ENCODE results near the gene VASN. TPM values are rescaled to one million over a fixed set of nuclear protein-coding genes. Genes with fewer than 3 reads are reported as not detected.
A peak's percentile ranks its signal among the peaks of the same experiment; 100 is the strongest.

VASN gene
- total RNA-seq, 1 donor from 2014 or later, result 37.6 TPM

DNA sequence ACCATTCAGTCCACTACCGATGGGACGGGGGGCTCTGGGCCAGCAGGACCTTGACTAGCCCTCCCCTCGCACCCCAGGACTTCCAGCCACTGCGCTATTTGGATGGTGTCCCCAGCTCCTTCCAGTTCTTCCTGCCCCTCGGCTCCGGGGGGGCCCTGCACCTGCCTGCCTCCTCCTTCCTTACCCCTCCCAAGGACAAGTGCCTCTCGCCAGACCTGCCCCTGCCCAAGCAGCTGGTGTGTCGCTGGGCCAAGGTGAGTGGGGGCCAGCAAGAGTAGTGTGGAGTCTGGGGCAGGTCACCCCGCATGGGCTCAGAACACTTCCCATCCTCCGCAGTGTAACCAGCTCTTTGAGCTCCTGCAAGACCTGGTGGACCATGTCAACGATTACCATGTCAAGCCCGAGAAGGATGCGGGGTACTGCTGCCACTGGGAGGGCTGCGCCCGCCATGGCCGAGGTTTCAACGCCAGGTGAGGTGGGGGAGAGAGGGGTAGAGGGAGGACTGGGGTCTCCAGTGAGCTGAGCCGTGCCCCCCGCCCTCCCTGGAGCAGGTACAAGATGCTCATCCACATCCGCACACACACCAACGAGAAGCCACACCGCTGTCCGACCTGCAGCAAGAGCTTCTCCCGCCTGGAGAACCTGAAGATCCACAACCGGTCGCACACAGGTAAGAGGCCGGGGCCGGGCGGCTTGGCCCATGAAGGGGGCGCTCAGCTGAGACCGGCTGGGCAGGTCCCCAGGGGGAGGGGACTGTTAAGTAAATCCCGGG, 36.7 kb upstream of the VASN start:
- no peak overlapping the region for H3K4me3 Mint-ChIP-seq
- no peaks in the 10 kb centered on the region for H3K27me3 Mint-ChIP-seq (ENCODE audit: low read depth)
- H3K27ac Mint-ChIP-seq, result peak overlapping the region; percentile 9
- H3K4me1 Mint-ChIP-seq, result peaks cover 10% of the 10 kb centered on the region
- H3K9me3 Mint-ChIP-seq, result no peaks in the 10 kb centered on the region
- H3K36me3 Mint-ChIP-seq, result peaks cover 6% of the 10 kb centered on the region
- no peak for DNase-seq (ENCODE audit: low spot score in 2 of 2, unreplicated experiment in 2 of 2)
- TF ChIP-seq, protein P1, sequence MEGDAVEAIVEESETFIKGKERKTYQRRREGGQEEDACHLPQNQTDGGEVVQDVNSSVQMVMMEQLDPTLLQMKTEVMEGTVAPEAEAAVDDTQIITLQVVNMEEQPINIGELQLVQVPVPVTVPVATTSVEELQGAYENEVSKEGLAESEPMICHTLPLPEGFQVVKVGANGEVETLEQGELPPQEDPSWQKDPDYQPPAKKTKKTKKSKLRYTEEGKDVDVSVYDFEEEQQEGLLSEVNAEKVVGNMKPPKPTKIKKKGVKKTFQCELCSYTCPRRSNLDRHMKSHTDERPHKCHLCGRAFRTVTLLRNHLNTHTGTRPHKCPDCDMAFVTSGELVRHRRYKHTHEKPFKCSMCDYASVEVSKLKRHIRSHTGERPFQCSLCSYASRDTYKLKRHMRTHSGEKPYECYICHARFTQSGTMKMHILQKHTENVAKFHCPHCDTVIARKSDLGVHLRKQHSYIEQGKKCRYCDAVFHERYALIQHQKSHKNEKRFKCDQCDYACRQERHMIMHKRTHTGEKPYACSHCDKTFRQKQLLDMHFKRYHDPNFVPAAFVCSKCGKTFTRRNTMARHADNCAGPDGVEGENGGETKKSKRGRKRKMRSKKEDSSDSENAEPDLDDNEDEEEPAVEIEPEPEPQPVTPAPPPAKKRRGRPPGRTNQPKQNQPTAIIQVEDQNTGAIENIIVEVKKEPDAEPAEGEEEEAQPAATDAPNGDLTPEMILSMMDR (IDR thresholded peaks at IDR 0.05; ENCODE audit: unreplicated experiment), result no peak

DNA sequence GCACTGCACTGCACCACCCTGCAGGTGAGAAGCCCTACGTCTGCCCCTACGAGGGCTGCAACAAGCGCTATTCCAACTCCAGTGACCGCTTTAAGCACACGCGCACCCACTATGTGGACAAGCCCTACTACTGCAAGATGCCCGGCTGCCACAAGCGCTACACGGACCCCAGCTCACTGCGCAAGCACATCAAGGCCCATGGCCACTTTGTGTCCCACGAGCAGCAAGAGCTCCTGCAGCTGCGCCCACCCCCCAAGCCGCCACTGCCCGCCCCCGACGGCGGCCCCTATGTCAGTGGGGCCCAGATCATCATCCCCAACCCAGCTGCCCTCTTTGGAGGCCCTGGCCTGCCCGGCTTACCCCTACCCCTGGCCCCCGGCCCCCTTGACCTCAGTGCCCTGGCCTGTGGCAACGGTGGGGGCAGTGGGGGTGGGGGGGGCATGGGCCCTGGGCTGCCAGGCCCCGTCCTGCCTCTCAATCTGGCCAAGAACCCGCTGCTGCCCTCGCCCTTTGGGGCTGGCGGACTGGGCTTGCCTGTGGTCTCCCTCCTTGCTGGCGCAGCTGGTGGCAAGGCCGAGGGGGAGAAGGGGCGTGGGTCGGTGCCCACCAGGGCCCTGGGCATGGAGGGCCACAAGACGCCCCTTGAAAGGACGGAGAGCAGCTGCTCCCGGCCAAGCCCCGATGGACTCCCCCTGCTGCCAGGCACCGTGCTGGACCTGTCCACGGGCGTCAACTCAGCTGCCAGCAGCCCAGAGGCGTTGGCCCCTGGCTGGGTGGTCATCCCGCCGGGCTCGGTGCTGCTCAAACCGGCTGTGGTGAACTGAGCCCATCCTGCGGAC, 34.7 kb upstream of the VASN start:
- Mint-ChIP-seq H3K4me3 (no peak overlapping the region), H3K36me3 (peaks cover 6% of the 10 kb centered on the region), H3K27me3 (ENCODE audit: low read depth) (no peaks in the 10 kb centered on the region), H3K27ac (peak overlapping the region; percentile 30), H3K9me3 (no peaks in the 10 kb centered on the region), H3K4me1 (peaks cover 14% of the 10 kb centered on the region)
- TF ChIP-seq, protein P1 (IDR thresholded peaks at IDR 0.05; ENCODE audit: unreplicated experiment), result no peak
- no peak for DNase-seq (ENCODE audit: low spot score in 2 of 2, unreplicated experiment in 2 of 2)

DNA sequence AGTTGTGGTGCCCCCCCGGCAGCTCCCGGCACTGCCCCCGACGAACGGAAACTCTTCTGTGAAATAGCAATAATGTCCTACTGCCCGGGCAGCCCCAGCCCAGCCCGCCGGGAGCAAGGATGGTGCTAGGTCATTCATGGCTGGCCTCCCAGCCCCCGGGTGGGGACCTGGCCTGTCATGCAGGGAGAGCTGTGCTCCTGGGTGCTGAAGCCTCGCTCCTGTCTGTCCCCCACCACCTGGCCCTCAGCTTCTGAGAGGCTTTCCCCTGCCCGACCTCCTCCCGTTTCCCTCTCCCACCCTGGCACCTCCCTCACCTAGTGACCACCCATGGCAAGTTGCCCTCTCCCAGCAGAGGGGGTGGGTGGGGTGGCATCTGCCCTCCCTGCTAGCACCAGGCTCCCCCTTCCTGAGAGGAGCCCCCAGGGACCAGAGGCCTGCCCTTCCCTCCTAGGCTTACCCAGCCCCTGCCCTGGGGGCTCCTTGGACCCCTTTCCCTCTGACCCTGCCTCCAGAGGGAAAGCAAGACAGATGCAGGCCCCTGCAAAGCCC, 34.0 kb upstream of the VASN start:
- Mint-ChIP-seq H3K9me3 (no peaks in the 10 kb centered on the region), H3K27ac (no peak overlapping the region), H3K4me1 (peaks cover 14% of the 10 kb centered on the region), H3K36me3 (peaks cover 4% of the 10 kb centered on the region), H3K27me3 (ENCODE audit: low read depth) (no peaks in the 10 kb centered on the region), H3K4me3 (no peak overlapping the region)
- TF ChIP-seq, protein P1 (IDR thresholded peaks at IDR 0.05; ENCODE audit: unreplicated experiment), result no peak
- DNase-seq (ENCODE audit: low spot score in 2 of 2, unreplicated experiment in 2 of 2), result no peak

DNA sequence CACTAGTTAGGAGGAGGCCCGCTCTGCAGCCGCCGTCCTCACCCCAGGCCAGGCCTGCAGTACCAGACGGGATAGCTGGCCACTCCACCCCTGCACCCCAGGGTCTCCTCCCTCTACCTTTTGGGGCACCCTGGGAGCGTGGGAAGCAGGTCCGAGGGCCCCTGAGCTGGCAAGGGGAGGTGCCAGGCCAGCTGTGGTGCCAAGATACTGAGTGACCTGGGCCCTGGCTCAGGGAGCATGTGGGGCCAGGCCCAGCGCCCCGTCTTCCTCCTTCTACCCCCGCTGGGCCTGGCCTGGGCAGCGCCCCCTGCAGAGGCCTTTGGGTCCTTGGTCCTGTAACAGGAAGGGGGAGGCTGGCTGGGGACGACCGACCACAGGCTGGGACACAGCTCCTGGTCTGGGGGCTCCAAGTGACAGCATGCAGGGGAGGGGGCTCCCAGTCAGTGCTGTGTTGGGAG, 33.5 kb upstream of the VASN start:
- no peak overlapping the region for H3K4me3 Mint-ChIP-seq
- no peak for DNase-seq (ENCODE audit: low spot score in 2 of 2, unreplicated experiment in 2 of 2)
- no peak overlapping the region for H3K27ac Mint-ChIP-seq
- peaks cover 14% of the 10 kb centered on the region for H3K4me1 Mint-ChIP-seq
- H3K36me3 Mint-ChIP-seq, result peaks cover 4% of the 10 kb centered on the region
- no peaks in the 10 kb centered on the region for H3K27me3 Mint-ChIP-seq (ENCODE audit: low read depth)
- H3K9me3 Mint-ChIP-seq, result no peaks in the 10 kb centered on the region
- TF ChIP-seq, protein P1 (IDR thresholded peaks at IDR 0.05; ENCODE audit: unreplicated experiment), result no peak

DNA sequence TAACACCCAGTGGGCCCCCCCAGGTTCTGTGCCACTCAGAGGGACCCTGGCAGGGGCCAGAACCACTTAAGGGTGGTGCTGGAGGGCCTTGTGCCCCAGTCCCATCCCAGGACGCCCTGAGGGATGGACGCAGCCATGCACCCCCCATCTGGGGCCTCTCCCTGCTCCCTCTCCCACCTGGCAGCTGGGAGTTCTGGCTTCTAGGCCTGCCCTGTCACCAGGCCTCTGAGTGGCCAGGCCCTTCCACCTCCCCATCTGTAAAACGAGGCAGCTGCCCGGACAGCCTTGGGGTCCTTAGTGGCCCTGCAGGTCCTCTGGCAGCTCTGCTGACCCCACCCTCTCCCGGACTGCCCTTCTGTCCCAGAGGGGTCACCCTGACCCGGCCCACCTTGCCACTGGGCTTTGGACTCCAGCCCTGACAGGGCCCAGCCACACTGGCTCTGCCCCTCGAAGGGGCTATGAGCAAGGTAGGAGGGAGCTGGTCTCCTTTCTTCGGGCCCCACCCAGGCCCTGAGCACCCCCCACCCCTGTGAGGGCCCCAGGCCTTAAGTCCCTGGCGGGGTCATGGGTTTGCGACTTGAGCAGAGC, 32.8 kb upstream of the VASN start:
- H3K27me3 Mint-ChIP-seq (ENCODE audit: low read depth), result no peaks in the 10 kb centered on the region
- no peaks in the 10 kb centered on the region for H3K9me3 Mint-ChIP-seq
- H3K4me1 Mint-ChIP-seq, result peaks cover 14% of the 10 kb centered on the region
- H3K36me3 Mint-ChIP-seq, result peaks cover 8% of the 10 kb centered on the region
- TF ChIP-seq, protein P1 (IDR thresholded peaks at IDR 0.05; ENCODE audit: unreplicated experiment), result no peak
- peak overlapping the region; percentile 89 for H3K27ac Mint-ChIP-seq
- no peak for DNase-seq (ENCODE audit: low spot score in 2 of 2, unreplicated experiment in 2 of 2)
- H3K4me3 Mint-ChIP-seq, result no peak overlapping the region
